Raji (cell line): ENCODE data around the gene DOCK1.

Experiments
- POLR2A ChIP-seq: IDR thresholded peaks from 2 replicates; pipeline ENCODE4 v1.6.1; 2011; ENCODE audit warnings: low read depth, low read length, control low read depth; ENCODE audit not compliant: insufficient read depth

DOCK1 gene

GRCh38 chr10:127221281-127221680 lies 316.1 kb downstream of the DOCK1 start:
- no peak for TF ChIP-seq POLR2A

DNA sequence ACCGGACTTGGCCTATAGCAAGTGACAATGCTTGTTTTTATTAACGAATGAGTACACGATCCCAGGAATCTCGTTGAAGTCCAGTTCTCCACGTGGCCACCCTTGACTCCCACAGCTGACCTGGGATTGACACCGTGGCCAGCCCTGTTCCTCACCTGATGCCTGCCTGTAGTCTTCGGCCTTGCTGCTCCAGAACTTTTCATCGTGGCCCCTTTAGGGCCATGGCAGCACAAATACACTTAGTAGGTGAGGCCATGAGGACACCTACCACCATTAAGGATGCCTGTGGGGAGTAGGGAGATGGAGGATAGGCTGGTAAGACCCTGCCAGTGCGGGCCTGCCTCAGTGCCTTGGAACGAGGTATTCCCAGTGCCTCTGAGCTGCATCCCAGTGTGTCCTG lies 321.8 kb downstream of the DOCK1 start:
- no peak for TF ChIP-seq POLR2A

- TF ChIP-seq POLR2A: no peak
These were observed 322.4 kb downstream of the DOCK1 start for GRCh38 chr10:127227663-127228062.

DNA sequence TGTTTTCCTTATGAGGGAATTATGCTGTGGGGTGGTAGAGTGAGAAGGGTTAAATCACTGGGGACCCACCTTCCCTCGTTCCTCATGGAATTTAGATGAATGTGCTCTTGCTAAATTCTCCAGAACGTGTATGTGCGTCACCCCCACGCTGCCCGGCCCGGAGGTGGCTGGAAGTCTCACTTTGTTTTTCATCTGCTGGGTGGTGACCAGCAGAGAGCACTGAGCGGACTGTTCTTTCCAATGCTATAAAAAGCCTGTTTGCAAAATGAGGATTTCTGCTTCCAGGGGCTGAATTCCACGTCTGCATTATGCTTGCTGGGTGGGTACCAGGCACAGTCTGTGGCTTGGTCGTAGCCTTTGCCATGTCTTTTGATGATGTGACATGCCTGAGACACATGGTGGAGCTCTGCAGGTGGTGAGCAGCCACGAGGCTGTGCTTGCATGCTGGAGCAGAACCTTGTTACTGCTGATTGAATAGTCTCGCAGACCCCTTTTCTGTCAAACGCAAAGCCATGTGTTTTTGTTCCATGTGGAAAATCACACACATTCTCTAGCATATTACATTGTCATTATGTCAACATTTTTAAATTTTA lies 323.1 kb downstream of the DOCK1 start:
- TF ChIP-seq POLR2A: no peak

GRCh38 chr10:127234306-127234800 lies 329.1 kb downstream of the DOCK1 start:
- TF ChIP-seq POLR2A: no peak

GRCh38 chr10:127236266-127236665 lies 331.0 kb downstream of the DOCK1 start:
- no peak for TF ChIP-seq POLR2A

GRCh38 chr10:127242914-127243313 lies 337.7 kb downstream of the DOCK1 start:
- TF ChIP-seq POLR2A: no peak

DNA sequence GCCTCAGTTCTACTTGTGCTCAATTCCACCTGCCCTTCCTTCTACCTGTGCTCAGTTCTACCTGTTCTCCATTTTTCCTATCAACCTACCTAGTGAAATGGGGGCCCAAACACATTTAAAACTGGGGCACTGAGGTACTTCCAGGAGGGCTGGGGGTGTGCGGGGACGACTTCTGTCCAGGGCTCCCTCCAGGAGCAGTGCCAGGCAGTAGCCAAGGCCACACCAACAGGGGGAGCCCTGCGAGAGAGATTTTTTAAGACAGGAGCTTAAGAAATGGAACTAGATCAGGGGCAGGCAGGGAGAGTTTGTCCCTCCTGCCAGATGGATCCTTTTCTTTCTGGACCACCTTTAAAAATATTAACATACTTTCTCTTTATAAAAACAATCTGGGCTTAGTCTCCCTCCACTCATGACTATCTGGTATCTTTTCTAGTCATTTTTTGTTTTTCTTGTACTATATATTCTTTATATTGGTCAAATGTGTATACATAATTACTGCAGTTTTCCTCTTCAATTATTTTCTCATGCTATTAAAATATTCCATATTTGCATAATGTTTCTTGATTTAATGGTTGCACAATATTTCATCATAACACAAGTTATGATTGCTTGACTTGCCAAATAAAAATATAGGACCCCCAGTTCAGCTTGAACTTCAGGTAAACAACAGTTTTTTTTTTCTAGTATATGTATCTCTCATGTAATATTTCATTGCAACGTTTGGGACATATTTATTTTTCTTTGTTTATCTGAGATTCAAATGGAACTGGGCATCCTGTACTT lies 338.5 kb downstream of the DOCK1 start:
- no peak for TF ChIP-seq POLR2A

DNA sequence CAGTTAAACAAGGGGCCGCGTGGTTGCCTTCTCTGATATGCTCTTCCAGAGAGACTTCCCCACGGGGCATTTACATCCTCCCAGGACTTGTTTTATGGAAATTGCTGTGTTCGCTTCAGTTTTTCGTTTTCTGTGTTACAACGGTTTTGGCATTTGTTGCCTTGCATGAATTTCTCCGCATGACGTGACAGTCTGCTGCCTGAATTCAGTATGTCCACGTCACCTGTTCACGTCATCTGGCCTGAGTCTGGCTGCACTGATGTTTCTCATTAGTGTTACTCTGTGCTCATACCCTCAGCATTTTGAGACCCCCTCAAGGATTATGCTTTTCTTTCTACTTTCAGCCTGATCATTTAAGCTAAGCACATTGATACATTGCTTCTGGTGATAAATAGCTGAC lies 340.2 kb downstream of the DOCK1 start:
- TF ChIP-seq POLR2A: no peak

DNA sequence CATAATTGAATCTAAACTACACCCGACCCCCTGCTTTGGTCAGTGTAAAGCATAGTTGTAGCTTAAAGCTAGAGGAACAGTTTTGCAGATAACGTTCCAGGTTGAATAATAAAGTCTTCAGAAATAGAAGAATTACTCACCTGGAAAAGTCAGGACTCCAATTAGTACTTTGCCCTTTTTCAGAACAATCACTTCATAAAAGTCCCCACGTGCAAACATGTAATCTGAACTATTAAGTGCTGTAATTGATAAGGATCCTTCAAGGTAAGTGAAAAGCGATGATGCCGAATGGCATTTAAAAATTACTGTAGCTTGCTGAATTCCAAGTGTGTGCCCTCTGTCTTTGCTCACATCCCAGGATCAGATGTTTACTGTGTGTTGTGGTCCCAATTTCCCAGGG lies 344.8 kb downstream of the DOCK1 start:
- TF ChIP-seq POLR2A: no peak

DNA sequence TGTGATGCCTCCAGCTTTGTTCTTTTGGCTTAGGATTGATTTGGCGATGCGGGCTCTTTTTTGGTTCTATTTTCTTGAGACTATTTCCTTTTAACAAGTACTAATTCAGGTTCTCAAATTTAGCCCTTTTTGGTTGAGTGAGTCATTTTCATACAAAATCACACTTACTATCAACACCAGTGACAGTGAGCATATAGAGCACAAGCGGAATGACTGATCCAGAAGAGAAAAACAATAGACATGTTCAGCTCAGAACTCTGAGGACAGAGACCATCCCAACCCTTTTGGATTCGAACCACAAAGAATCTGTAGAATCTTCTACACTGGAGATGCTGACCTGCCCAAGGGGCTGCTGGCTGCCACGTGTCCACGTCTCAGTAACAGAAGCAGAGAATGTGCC lies 347.6 kb downstream of the DOCK1 start:
- TF ChIP-seq POLR2A: no peak

DNA sequence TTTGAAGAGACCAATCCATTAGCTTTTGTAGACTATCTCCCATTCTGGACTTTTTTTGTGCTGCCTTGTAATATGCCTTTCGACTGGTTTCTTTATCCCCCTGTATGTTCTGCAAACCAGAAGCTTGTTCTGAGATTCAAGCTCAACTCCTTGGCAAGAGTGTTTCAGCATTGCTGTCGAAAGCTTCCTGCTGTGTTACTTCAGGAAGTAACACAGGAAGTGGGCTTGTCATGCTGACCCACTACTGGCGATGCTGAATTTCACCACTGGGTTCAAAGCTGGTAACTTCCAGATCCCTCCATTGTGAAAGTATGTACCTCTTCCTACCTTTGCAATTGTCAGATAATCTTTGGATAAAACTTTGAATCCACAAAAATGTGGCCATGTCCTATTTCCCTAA lies 349.0 kb downstream of the DOCK1 start:
- TF ChIP-seq POLR2A: no peak

- TF ChIP-seq POLR2A: no peak
These were observed 352.2 kb downstream of the DOCK1 start for GRCh38 chr10:127257395-127257794.

DNA sequence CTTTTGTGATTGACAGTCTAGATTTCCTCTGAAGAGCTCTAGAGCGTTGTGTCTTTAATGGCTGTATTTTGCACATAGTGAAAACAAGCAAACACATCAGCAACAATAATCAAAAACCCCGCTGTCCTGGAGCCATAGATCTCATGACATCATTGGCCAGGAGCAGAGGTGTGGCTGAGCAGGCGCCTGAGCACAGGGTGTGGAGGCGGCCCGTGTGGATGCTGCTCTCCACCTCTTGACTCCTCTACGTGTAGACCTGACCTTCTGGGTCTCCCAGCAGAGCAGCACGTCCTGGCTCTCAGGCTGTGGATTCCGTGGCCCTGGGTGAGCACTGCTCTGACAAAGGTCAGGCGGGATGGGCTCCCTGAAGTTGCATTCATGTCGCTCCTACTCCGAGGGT lies 354.1 kb downstream of the DOCK1 start:
- TF ChIP-seq POLR2A: no peak

GRCh38 chr10:127262606-127263005 lies 357.4 kb downstream of the DOCK1 start:
- no peak for TF ChIP-seq POLR2A

DNA sequence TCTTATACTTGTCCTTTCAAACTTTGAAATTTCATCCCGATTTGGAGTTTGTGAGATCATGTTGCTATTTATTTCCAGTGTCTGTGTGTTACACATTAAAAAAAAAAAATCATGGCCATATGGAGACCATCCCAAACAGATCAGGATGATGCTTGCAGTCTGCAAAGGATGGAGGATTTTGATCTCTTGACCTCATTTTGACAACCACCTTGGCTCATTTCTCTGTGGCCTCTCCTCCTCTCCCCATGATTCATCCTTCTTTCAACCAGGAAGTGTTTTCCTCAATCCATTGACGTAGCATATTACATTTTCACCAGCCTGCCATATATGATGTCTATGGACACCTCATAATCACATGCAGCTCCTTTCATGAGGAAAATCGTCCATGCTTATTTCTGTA lies 360.1 kb downstream of the DOCK1 start:
- TF ChIP-seq POLR2A: no peak
